ENCODE data around the gene BMP6.

The BMP6 gene

GRCh38 chr6:7905416-7905815 is 179.5 kb downstream of the BMP6 start:
- peak; percentile 20 for DNase-seq (ENCODE audit: low spot score)

GRCh38 chr6:7906741-7907140 is 180.8 kb downstream of the BMP6 start:
- DNase-seq (ENCODE audit: low spot score): no peak

- no peak for DNase-seq (ENCODE audit: low spot score)
These were observed 181.3 kb downstream of the BMP6 start for GRCh38 chr6:7907159-7907558.

GRCh38 chr6:7909323-7910276 is 183.7 kb downstream of the BMP6 start:
- peak; percentile 93 for DNase-seq (ENCODE audit: low spot score)

- no peak for DNase-seq (ENCODE audit: low spot score)
These were observed 184.4 kb downstream of the BMP6 start for GRCh38 chr6:7910298-7910653.

GRCh38 chr6:7910654-7911344 is 184.9 kb downstream of the BMP6 start, which contains the start of gene TXNDC5:
Gene TXNDC5, minus strand, starts transcription at chr6:7910788. Its CDS starts 12 bp downstream, at chr6:7910776.
- peak; percentile 99 for DNase-seq (ENCODE audit: low spot score)

- DNase-seq (ENCODE audit: low spot score): no peak
These were observed 185.4 kb downstream of the BMP6 start for GRCh38 chr6:7911345-7911725.

GRCh38 chr6:7912024-7912423 is 186.1 kb downstream of the BMP6 start:
- no peak for DNase-seq (ENCODE audit: low spot score)

- no peak for DNase-seq (ENCODE audit: low spot score)
These were observed 187.0 kb downstream of the BMP6 start for GRCh38 chr6:7912736-7913517.

GRCh38 chr6:7914311-7914710 is 188.4 kb downstream of the BMP6 start:
- DNase-seq (ENCODE audit: low spot score): no peak

- DNase-seq (ENCODE audit: low spot score): peak; percentile 91
These were observed 189.3 kb downstream of the BMP6 start for GRCh38 chr6:7914991-7915789.

- DNase-seq (ENCODE audit: low spot score): no peak
These were observed 191.1 kb downstream of the BMP6 start for GRCh38 chr6:7916959-7917358.

GRCh38 chr6:7917729-7918128 is 191.8 kb downstream of the BMP6 start:
- DNase-seq (ENCODE audit: low spot score): no peak

- DNase-seq (ENCODE audit: low spot score): no peak
These were observed 192.5 kb downstream of the BMP6 start for GRCh38 chr6:7918403-7918802.

GRCh38 chr6:7919871-7920270 is 194.0 kb downstream of the BMP6 start:
- peak; percentile 21 for DNase-seq (ENCODE audit: low spot score)

- DNase-seq (ENCODE audit: low spot score): no peak
These were observed 194.5 kb downstream of the BMP6 start for GRCh38 chr6:7920425-7920824.

- DNase-seq (ENCODE audit: low spot score): no peak
These were observed 195.1 kb downstream of the BMP6 start for GRCh38 chr6:7921046-7921445.

GRCh38 chr6:7921632-7922092 is 195.8 kb downstream of the BMP6 start:
- DNase-seq (ENCODE audit: low spot score): no peak

GRCh38 chr6:7922596-7922995 is 196.7 kb downstream of the BMP6 start:
- DNase-seq (ENCODE audit: low spot score): no peak

- no peak for DNase-seq (ENCODE audit: low spot score)
These were observed 199.0 kb downstream of the BMP6 start for GRCh38 chr6:7924867-7925266.
